ENCODE measurements around the gene CHST7.

The CHST7 gene

DNA sequence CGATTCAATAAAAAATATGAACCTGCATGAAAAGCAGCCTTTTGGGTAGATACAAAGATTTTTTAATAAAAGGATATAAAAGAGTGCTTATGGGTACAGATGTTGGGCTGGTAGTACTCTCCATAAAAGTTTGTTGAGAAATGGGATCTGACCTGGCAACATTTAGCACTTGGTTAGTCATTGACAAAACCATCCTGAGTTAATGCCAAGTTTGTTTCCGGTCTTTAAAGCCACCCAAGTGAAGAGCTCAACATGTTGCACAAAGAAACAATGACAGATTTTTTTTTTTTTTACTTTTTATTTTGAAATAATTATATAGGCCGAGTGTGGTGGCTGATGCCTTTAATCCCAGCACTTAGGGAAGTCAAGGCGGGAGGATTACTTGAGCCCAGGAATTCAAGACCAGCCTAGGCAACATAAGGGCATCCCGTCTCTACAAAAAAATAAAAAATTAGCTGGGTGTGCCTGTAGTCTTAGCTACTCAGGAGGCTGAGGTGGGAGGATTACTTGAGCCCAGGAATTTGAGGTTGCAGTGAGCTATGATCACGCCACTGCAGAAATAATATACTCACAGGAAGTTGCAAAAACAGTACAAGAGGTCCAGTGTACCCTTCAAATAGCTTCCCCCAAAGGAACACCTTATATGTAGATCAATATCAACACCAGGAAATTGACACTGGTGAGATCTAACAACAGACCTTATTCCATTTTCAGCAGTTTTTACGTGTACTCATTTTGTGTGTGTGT is 16.6 kb downstream of the CHST7 start:
- Histone ChIP-seq H3K27me3 (no peaks in the 10 kb centered on the region), H3K27ac (no peak overlapping the region), H3K4me1 (ENCODE audit: control insufficient read depth in 1 of 2, insufficient read depth in 1 of 2, low read depth in 1 of 2, low read length in 1 of 2) (peaks cover 9 to 10% of the 10 kb centered on the region in 2 experiments), H3K9me3 (no peaks in the 10 kb centered on the region), H3K36me3 (no peaks in the 10 kb centered on the region), H3K4me3 (ENCODE audit: low read depth in 1 of 2, low read length in 1 of 2) (no peak overlapping the region)
- TF ChIP-seq, protein P1, sequence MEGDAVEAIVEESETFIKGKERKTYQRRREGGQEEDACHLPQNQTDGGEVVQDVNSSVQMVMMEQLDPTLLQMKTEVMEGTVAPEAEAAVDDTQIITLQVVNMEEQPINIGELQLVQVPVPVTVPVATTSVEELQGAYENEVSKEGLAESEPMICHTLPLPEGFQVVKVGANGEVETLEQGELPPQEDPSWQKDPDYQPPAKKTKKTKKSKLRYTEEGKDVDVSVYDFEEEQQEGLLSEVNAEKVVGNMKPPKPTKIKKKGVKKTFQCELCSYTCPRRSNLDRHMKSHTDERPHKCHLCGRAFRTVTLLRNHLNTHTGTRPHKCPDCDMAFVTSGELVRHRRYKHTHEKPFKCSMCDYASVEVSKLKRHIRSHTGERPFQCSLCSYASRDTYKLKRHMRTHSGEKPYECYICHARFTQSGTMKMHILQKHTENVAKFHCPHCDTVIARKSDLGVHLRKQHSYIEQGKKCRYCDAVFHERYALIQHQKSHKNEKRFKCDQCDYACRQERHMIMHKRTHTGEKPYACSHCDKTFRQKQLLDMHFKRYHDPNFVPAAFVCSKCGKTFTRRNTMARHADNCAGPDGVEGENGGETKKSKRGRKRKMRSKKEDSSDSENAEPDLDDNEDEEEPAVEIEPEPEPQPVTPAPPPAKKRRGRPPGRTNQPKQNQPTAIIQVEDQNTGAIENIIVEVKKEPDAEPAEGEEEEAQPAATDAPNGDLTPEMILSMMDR (IDR thresholded peaks at IDR 0.05): no peak

DNA sequence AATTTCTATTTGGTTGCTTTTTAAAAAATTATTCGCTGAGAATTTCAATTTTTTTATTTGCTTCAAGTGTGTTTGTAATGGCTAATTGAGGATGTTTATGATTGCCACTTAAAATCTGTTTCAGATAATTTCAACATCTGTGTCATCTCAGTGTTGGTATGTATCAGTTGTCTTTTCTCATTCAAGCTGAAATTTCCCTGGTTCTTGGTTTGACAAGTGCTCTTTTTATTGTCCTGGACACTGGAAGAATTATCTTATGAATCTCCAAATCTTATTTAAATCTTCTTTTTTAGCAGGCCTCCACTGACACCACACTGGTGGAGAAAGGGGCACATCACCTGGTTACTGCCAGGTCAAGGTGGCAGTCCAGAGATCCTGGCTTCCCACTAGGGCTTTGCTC is 21.5 kb downstream of the CHST7 start:
- H3K27me3 ChIP-seq: no peaks in the 10 kb centered on the region
- no peaks in the 10 kb centered on the region for H3K9me3 ChIP-seq
- H3K36me3 ChIP-seq: no peaks in the 10 kb centered on the region
- H3K4me3 ChIP-seq (ENCODE audit: low read depth in 1 of 2, low read length in 1 of 2): no peak overlapping the region
- TF ChIP-seq, protein P1 (IDR thresholded peaks at IDR 0.05): no peak
- no peak overlapping the region for H3K27ac ChIP-seq
- H3K4me1 ChIP-seq (ENCODE audit: control insufficient read depth in 1 of 2, insufficient read depth in 1 of 2, low read depth in 1 of 2, low read length in 1 of 2): no peaks in the 10 kb centered on the region

DNA sequence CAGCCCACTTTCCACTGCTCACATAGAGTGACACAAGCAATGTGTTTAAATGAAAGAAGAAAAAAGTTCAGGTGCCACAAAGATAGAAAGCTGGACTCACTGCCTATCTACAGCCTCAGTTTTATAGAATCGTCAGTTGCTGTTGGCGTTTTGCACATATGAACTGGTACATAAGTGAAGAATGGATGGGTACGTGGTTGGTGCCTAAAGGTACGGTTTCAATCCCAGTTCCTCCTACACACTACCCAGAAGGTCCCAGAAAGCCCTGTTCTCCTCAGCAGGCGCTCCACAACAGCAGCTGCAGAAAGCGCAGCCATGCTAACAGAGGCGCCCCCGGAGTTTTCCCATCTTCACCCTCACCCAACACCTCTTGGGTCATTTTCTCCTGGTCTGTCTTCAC is 23.6 kb downstream of the CHST7 start:
- H3K27me3 ChIP-seq: no peaks in the 10 kb centered on the region
- H3K4me1 ChIP-seq (ENCODE audit: control insufficient read depth in 1 of 2, insufficient read depth in 1 of 2, low read depth in 1 of 2, low read length in 1 of 2): no peaks in the 10 kb centered on the region
- H3K9me3 ChIP-seq: no peaks in the 10 kb centered on the region
- H3K4me3 ChIP-seq (ENCODE audit: low read depth in 1 of 2, low read length in 1 of 2): no peak overlapping the region
- TF ChIP-seq, protein P1 (IDR thresholded peaks at IDR 0.05): no peak
- H3K27ac ChIP-seq: no peak overlapping the region
- no peaks in the 10 kb centered on the region for H3K36me3 ChIP-seq

DNA sequence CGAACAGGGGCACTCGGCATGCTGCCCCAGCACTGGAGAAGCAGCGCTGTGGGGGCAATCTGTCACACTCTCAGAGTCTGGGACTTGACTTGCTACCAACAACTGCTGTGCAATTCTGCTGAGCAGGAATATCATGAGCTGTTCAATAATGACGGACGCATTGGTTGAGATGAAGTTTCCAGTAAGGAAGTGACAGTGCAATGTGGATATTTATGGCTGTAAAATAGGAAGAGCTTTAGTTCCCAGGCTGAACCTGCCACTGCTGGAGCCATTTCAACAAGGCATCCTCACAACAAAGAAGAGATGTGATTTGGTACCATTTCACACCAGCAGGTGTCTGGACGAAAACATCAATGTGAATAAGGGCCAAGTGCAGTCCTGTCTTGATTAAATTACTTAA is 24.2 kb downstream of the CHST7 start:
- Histone ChIP-seq H3K4me3 (ENCODE audit: low read depth in 1 of 2, low read length in 1 of 2) (no peak overlapping the region), H3K27ac (no peak overlapping the region), H3K36me3 (no peaks in the 10 kb centered on the region), H3K9me3 (no peaks in the 10 kb centered on the region), H3K4me1 (ENCODE audit: control insufficient read depth in 1 of 2, insufficient read depth in 1 of 2, low read depth in 1 of 2, low read length in 1 of 2) (no peaks in the 10 kb centered on the region), H3K27me3 (no peaks in the 10 kb centered on the region)
- TF ChIP-seq, protein P1 (IDR thresholded peaks at IDR 0.05): no peak

DNA sequence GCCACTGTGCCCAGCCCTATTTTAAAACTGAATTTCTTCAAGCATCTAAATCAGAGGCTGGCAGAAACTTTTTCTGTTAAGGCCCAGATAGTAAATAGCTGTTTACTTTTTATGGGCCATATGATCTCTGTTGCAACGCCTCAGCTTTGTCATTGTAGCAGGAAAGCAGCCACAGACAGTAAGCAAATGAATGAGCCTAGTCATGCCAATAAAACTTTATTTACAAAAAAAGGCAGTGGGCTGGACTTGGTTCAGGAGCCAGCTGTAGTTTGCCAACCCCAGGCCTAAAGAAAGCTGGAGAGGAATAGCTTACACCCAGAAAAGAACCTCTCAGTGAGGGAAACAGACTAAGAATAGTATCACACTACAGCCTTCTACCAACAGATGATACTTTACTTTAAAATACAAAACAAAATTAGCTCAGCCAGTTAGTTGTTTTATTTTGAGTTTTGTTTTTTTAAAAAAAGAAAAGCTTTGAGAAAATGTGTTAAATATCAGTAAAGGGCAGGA is 25.5 kb downstream of the CHST7 start:
- no peak overlapping the region for H3K27ac ChIP-seq

More for the DNA sequence above, 25.5 kb downstream of the CHST7 start:
- Histone ChIP-seq H3K27me3 (no peaks in the 10 kb centered on the region), H3K4me1 (ENCODE audit: control insufficient read depth in 1 of 2, insufficient read depth in 1 of 2, low read depth in 1 of 2, low read length in 1 of 2) (no peaks in the 10 kb centered on the region), H3K9me3 (no peaks in the 10 kb centered on the region), H3K36me3 (no peaks in the 10 kb centered on the region), H3K4me3 (ENCODE audit: low read depth in 1 of 2, low read length in 1 of 2) (no peak overlapping the region)
- TF ChIP-seq, protein P1 (IDR thresholded peaks at IDR 0.05): no peak
